Left forelimb (tissue), 1 donor: ENCODE results near the gene EFCAB5.
"Not testable (repeated sequence)": the region's sequence is repeated elsewhere in the genome, so short reads cannot be mapped to it uniquely, and the experiment has no call there.

ENCODE experiments used
- DNase-seq: peaks from one replicate; pipeline ENCODE4 v3.0.0-alpha.2; 2018; ENCODE audit warnings: low spot score

The EFCAB5 gene

DNA sequence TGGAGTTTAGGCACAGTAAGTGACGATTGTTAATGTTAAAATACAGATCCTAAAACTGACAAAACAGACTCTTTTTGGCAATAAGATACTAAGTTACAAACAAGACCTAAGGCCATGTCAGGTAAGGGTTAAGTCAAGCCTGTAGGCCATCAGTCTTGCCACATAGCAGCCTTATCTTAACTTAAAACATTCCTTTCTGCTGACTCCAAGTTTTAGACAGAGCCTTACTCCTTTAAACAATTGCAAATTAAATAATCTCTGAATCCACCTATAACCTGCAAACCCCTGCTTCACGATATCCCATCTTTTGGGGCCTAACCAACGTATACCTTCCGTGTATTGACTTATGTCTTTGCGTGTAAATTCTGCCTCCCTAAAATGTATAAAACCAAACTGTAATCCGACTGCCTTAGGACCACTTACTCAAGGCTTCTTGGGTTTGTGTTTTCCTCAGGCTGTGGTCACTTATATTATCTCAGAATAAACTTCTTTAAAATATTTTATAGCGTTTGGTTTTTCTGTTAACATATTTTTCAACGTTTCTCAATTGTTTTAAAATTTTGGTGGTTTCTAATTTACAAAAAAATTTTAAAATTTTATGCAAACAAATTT lies 64.4 kb downstream of the EFCAB5 start:
- no peak for DNase-seq

DNA sequence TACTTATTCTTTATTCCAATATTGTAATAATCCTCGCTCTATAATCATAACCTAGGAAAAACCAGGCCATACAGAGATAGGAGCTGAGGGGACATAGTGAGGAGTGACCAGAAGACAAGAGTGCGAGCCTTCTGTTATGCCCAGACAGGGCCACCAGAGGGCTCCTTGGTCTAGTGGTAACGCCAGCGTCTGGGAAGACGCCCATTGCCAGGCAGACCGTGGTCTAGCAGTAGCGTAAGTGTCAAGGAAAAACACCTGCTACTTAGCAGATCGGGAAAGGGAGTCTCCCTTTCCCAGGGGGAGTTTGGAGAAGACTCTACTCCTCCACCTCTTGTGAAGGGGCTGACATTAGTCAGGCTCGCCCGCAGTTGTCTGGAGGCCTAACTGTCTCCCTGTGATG lies 70.5 kb downstream of the EFCAB5 start:
- DNase-seq = not testable (repeated sequence)

DNA sequence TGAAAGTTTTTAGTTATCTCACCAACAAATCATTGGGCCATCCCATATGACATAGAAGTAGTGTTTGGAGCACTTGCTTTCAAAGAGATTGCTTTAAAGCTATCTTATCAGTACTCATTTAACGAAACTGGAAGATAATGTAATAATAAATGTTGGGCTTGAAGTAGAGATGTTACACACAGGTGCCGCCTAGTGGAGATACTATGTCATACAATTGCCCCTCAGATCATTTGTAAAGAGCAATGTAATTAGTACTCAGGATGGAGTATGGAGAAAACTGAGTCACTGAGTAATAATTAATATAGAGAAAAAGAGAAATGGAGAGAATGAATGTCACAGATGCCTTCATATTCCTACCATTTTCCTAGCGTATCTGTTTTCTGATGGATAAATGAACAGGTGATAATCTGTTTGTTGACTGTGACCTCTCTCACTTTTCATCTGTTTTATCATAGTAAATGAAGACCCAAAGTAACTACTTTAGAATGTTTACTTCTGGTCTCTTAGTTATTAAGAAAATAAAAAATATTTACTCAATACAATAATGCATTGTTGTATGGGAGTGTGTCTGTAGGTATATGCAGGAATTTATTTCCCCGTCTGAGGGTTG lies 80.4 kb downstream of the EFCAB5 start:
- DNase-seq = no peak

DNA sequence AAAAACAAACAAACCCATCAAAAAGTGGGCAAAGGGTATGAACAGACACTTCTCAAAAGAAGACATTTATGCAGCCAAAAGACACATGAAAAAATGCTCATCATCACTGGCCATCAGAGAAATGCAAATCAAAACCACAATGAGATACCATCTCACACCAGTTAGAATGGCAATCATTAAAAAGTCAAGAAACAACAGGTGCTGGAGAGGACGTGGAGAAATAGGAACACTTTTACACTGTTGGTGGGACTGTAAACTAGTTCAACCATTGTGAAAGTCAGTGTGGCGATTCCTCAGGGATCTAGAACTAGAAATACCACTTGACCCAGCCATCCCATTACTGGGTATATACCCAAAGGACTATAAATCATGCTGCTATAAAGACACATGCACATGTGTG lies 83.9 kb downstream of the EFCAB5 start:
- DNase-seq = not testable (repeated sequence)

DNA sequence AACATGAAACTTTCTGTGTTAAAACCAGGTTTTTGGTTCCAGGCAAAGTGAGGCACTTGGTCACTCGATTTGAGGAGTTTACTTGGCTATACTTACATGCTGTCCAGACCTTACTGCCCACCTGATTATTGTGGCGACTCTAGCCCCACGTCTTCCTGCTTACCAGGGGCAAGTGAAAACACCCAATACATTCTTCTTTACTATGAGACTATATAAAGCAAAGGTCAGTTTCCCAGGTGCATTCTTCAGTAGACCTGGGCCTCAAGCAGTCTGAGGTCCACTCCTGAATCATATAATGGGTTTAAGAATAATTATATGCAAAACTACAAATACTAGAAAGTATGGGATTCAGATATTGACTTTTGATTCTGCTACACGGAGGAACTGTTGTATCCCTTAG lies 86.2 kb downstream of the EFCAB5 start:
- DNase-seq = no peak

DNA sequence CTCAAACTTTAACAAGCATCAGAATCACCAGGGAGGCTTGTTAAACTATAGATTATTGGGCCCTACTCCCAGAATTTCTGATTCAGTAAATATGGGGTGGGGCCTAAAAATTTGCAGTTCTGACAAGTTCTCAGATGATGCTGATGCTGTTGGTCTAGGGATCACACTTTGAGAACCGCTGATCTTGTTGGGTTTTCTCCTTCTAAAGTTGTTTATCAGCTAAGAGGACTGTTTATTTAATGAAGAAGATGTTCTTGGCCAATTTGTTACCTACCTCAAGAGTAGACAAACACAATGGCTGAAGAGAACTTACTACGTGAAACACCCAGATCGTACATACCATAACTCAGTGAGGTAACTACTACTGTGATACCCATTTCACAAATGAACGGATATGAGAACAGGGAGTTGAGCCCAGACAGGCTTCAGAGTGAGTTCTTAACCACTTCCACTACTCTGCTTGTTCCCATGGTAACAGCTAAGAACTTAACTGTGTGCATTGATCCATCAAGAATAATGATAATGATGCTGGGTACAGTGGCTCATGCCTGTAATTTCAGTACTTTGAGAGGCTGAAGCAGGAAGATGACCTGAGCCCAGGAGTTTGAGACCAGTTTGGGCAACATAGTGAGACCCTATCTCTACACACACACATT lies 89.9 kb downstream of the EFCAB5 start:
- no peak for DNase-seq

DNA sequence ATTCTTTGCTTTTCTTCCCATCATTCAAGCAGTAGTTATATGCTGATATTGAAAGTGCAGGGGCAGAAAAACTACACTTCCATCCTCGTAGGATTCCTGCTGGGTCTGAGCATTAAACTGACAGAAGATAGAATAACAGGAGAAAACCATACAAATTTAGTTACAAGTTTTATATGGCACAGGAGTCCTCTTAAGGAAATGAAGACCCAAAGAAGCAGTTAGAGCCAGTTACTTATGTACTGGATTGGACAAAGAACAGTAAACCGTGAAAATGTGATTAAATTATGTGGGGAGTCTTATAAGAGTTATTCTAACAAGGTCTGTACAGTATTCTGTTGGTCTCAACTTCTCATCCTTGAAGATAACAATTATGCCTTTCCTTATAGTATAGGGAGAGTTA lies 93.9 kb downstream of the EFCAB5 start:
- no peak for DNase-seq

DNA sequence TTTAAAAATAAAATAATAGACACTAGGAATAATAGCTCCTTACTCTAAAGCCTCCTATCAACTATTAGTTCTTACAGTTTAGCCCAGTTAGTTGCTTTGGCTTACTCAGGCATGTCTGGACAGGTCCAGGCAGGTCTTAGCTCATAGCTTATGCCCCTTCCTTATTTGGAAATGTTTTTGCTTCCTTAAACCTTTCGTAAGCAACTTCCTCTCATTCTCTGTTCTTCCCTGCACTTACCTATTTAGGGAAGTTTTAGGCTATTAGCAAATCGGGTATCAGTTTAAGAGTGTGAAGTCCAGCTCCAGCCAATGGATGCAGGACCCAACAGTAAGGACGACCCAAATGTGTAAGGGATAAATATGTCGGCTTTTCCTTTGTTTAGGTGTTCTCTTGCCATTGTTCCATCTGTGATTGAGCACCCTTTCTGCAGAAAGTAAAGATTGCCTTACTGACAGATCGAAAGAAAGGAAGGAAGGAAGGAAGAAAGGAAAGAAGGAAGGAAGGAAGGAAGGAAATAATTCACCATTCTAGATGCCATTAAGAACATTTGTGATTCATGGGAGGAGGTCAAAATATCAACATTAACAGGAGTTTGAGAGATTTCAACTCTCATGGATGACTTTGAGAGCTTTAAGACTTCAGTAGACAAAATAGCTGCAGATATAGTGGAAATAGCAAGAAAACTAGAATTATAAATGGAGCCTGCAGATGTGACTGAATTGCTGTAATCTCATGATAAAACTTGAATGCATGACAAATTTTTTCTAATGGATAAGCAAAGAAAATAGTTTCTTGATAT lies 99.5 kb downstream of the EFCAB5 start:
- DNase-seq = not testable (repeated sequence)

DNA sequence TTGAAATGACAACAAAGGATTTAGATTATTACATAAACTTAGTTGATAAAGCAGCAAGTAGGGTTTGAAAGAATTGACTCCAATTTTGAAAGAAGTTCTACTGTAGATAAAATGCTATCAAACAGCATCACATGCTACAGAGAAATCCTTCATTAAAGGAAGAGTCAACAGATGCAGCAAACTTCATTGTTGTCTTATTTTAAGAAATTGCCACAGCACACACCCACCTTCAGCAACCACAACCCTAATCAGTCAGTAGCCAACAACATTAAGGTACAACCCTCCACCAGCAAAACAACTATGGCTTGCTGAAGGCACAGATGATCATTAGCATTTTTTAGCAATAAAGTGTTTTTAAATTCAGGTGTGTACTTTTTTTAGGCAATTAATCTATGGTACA lies 100.1 kb downstream of the EFCAB5 start:
- DNase-seq = no peak

DNA sequence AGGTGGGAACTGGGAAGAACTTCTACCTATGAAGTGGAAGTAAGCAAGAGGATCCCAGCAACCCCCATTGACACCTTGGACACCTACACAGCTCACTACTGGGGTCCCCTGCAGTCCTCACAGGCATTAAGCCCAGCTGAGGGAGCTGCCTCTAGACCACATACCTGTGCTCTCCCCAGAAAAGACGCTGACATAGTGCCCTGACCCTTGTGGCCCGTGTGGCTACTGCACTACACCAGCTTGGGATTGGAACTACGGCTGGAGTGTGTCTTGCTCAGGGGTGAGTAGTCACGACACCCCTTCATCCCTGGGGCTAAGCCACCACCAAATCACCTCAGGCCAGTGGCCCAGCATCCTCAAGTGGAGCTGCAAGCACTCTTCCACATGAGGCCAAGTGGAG lies 120.9 kb downstream of the EFCAB5 start:
- no peak for DNase-seq

DNA sequence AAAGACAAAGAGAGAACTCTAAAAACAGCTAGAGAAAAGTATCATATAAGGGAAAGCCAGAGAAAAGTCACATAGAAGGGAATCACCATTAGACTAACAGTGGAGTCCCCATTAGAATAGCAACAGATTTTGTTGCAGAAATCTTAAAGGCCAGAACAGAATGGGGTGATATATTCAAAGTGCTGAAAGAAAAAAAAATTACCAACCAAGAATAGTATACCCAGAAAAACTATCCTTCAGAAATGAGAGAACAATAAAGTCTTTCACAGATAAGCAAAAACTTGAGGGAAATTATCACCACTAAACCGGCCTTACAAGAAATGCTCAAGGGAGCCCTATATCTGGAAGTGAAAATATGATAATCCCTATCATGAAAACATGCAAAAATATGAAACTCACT lies 123.3 kb downstream of the EFCAB5 start:
- DNase-seq = no peak

DNA sequence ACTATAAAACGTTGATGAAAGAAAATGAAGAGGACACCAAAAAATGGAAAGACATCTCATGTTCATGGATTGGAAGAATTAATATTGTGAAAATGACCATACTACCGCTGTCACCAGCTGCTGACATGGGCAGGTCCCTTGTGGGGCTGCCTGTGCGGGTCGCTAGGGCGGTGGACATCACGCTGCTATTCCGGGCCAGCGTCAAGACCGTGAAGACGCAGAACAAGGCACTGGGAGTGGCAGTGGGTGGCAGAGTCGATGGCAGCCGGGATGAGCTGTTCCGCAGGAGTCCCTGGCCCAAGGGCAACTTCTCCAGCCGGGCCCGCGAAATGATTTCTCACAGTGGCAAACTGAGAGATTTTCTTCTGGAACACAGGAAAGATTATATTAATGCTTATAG lies 127.0 kb downstream of the EFCAB5 start:
- no peak for DNase-seq

DNA sequence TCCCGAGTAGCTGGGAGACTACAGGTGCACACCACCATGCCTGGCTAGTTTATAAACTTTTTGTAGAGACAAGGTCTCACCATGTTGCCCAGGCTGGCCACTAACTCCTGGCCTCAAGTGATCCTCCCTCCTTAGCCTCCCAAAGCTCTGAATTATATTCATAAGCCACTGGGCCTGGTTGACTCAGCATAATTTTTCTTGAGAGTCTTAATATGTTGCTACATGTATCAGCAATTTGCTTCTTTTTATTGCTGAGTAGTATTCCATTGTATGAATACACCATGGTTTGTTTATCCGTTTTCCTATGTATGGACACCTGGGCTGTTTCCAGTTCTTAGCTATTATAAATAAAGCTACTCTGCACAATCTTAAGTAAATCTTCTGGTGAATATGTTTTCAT lies 132.8 kb downstream of the EFCAB5 start:
- DNase-seq = no peak

DNA sequence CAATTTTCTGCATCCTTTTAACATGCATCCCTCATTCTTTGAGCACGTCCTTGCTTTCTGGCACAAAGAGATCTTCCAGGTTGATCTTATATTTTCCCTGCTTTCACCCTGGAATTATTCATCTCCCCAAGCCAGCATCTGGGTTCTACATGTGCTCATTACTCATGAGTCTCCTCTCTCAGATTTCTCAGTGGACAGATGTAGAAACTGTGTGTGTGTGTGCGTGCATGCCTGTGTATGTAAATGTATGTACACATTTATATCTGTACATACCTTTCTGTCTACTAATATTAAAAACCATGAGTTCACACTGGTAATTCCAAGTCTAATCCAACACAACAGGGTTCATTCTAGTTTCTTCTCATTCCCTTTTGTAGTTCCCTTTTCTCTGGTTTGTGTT lies 133.3 kb downstream of the EFCAB5 start:
- no peak for DNase-seq

DNA sequence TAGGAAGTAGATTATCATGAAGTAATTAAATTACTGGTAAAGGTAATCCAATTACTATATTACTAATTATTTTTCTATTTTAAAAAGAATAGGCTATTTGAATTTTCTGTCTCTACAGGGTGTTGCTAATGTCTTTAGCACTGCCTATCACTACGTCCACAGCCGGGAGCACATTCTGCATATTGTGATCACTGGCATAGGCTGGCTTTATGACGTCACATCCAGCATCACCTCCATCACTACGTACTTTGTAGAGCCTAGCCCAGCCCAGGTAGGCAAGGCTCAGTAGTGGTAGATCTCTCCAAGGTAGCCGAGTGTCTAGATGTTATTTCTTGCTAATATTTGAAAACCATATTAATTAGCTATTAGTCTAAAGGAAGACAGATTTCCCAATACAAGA lies 141.3 kb downstream of the EFCAB5 start:
- no peak for DNase-seq

DNA sequence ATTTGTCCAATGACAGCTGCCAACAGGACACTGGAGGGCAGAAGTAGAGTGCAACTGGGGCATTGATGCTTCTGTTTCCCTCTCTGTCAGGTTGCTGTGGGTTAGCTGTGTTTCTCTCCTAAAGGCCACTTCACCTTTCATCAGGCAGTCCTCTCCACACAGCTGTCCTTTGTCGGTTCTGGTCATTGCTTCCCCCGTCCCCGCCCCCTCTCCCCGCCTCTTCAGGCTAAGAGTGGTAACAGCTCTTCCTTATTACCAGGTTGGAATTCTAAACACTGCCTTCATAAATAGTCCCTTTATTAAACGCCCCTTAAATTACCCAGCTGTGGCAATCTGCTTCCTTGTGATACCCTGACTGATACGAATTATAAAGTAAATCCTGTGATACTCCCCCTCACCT lies 143.4 kb downstream of the EFCAB5 start:
- DNase-seq = no peak

DNA sequence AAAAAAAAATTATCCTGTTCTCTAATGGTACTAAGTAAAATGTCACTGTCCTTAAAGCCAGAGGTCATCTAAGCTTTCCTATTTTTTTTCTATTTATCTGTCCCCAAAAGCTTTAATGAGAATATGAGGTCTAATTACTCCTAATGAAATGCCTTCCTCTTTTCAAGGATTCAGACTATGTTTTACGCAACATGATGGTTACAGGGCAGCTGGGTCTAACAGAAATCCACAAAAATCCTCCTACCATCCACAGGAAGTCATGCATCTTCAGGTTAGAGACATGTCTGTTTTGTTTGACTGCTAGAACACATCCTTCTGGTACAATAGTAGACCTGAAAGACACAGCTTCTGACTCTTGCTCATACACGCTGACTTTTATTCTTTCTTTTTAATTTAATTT lies 145.5 kb downstream of the EFCAB5 start:
- DNase-seq = no peak

DNA sequence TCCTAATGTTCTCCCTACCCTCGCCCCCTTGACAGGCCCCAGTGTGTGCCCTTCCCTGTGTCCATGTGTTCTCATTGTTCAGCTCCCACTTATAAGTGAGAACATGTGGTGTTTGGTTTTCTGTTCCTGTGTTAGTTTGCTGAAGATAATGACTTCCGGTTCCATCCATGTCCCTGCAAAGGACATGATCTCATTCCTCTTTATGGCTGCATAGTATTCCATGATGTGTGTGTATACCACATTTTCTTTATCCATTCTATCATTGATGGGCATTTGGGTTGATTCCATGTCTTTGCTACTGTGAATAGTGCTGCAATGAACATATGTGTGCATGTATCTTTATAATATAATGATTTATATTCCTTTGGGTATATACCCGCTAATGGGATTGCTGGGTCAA lies 146.0 kb downstream of the EFCAB5 start:
- DNase-seq = not testable (repeated sequence)

DNA sequence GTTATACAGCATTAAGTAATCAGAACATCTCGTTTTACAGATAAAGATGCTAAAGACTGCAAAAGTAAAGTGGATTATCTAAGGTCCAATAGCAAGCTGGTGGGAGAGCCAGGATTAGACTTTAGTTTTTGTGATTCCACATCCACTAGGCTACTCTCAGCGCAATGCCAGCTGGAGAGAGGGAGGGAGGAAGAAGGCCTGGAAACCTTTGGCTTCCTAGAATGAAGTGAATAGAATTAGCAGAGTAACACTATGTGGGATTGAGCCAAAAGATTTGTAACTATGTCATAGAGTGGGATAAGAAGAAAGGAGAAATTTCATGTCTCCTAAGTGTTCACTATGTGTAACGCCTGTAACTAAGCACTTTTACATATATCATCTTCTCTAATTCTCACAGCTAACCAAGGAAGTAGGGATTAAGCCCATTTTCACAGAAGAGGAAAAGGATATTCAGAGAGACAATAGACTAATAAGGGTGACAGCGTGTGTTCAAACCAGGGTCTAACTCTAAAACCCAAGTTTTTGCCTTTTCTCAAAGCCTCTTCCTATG lies 149.8 kb downstream of the EFCAB5 start:
- DNase-seq = no peak

DNA sequence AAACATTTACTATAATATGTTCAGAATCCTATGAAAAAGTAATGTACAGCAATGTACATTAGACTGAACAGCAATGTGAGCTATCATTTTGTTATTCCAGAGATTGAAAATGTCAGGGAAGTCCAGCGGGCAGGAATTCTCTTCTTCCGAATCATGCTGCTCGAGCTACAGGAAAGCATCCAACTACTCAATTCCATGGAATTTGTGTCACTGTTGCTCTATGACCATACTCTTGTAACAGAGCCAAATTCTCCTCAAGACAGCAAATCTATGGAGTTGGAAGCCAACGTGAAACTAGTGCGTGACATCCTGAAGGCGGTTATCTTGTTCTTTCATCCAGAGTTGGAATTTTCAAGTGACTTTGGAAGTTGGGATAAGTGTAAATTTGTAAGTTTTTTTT lies 150.3 kb downstream of the EFCAB5 start:
- DNase-seq = no peak

DNA sequence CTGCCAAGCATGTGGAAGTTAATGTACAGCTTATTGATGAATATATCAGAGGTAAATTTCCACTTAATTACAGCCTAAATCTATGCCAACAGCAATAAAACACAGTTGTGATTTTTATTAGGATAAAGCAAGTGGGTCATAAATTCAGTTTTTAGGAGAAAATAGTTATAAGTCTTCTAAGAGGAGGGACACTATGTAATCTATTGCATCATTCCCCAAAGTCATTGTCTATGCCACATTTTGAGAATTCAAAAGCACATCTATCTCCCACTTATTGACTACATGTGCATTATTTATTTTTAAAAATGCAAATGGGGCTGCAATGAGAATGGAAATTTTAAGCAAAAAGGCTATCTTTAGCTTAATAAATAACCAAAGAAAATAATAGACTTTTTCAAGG lies 151.5 kb downstream of the EFCAB5 start:
- DNase-seq = no peak

DNA sequence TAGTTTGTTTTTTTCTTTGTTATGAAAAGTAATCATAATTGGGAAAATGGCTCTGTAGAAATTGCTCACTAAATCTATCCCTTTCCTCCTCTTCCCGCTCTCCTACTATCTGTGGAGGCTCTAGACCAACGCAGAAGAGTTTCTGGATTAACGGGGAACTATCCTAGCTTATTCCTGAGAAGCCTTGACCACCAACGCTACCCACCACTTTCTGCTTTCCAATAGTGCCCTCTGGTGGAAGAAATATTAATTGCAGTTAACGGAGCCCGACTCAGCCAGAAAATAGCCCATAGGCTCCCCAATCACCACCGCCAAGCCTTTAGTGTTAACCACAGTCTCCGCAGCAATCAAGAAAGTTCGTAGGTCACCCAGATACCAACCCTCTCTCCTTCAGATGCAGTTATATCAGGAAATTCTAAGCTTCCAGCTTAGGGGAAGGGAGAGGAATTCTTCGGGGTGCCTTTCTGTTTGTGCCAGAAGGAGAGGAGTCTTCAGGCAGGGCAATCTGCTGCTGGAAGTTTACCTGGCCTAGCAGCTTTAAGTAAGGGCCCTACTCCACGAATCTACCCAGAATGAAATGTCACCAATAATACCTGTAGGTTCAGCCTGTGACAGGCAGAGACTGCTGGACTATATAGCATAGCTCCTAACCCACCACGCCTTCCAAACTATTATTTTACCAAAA lies 152.2 kb downstream of the EFCAB5 start:
- DNase-seq = no peak
